ENCODE data around the gene MAS1L. TPM values are rescaled to one million over a fixed set of nuclear protein-coding genes. Genes with fewer than 3 reads are reported as not detected.

The MAS1L gene
- total RNA-seq, 3 donors from 2014 or later (not counting 1 experiment from before 2014, with no cell fraction given), result not detected

- Mint-ChIP-seq H3K27me3 (ENCODE audit: low read depth in 2 of 2) (peaks cover 11 to 44% of the 10 kb centered on the region in 2 donors), H3K27ac (no peak overlapping the region), H3K36me3 (no peaks in the 10 kb centered on the region), H3K9me3 (no peaks in the 10 kb centered on the region), H3K4me3 (no peak overlapping the region), H3K4me1 (no peaks in the 10 kb centered on the region)
- H3K27ac ChIP-seq (ENCODE audit: low read length), result no peak overlapping the region
- H3K36me3 ChIP-seq (ENCODE audit: control insufficient read depth, insufficient read depth, low read length), result no peaks in the 10 kb centered on the region
- no peak overlapping the region for H3K4me3 ChIP-seq (ENCODE audit: low read length)
- no peaks in the 10 kb centered on the region for H3K9me3 ChIP-seq (ENCODE audit: control insufficient read depth, insufficient read depth, low read length)
- H3K27me3 ChIP-seq (ENCODE audit: control insufficient read depth, insufficient read depth, low read length), result no peaks in the 10 kb centered on the region
- ATAC-seq, result no peak
- WGBS (ENCODE audit: insufficient coverage), result 11% methylated on average over 2 of the region's 4 CpGs
- DNase-seq, result no peak
- H3K4me1 ChIP-seq (ENCODE audit: control insufficient read depth, insufficient read depth, low read length), result no peaks in the 10 kb centered on the region
- TF ChIP-seq CTCF (IDR thresholded peaks at IDR 0.05), result no peak
- intact Hi-C loops (cut with micrococcal nuclease), result no loop called here
Measured at GRCh38 chr6:29486577-29486976, 1.2 kb downstream of the MAS1L start.

- Histone ChIP-seq H3K9me3 (ENCODE audit: control insufficient read depth, insufficient read depth, low read length) (no peaks in the 10 kb centered on the region), H3K4me3 (ENCODE audit: low read length) (no peak overlapping the region), H3K27me3 (ENCODE audit: control insufficient read depth, insufficient read depth, low read length) (no peaks in the 10 kb centered on the region), H3K4me1 (ENCODE audit: control insufficient read depth, insufficient read depth, low read length) (no peaks in the 10 kb centered on the region), H3K36me3 (ENCODE audit: control insufficient read depth, insufficient read depth, low read length) (no peaks in the 10 kb centered on the region), H3K27ac (ENCODE audit: low read length) (no peak overlapping the region)
- H3K4me3 Mint-ChIP-seq, result no peak overlapping the region
- intact Hi-C loops (cut with micrococcal nuclease), result no loop called here
- no peaks in the 10 kb centered on the region for H3K9me3 Mint-ChIP-seq
- H3K36me3 Mint-ChIP-seq, result no peaks in the 10 kb centered on the region
- WGBS (ENCODE audit: insufficient coverage), result 83% methylated on average over 1 of the region's 1 CpG
- peaks cover 8 to 53% of the 10 kb centered on the region in 2 donors for H3K27me3 Mint-ChIP-seq (ENCODE audit: low read depth in 2 of 2)
- H3K4me1 Mint-ChIP-seq, result no peaks in the 10 kb centered on the region
- H3K27ac Mint-ChIP-seq, result no peak overlapping the region
- ATAC-seq, result no peak
- no peak for TF ChIP-seq CTCF (IDR thresholded peaks at IDR 0.05)
- no peak for DNase-seq
Measured at GRCh38 chr6:29483735-29484134, 4.0 kb downstream of the MAS1L start.

GRCh38 chr6:29483186-29483585 is 4.6 kb downstream of the MAS1L start:
- WGBS (ENCODE audit: insufficient coverage), result 92% methylated on average over 3 of the region's 3 CpGs
- H3K36me3 ChIP-seq (ENCODE audit: control insufficient read depth, insufficient read depth, low read length), result no peaks in the 10 kb centered on the region
- no peak overlapping the region for H3K27ac ChIP-seq (ENCODE audit: low read length)
- H3K9me3 ChIP-seq (ENCODE audit: control insufficient read depth, insufficient read depth, low read length), result no peaks in the 10 kb centered on the region
- TF ChIP-seq CTCF (IDR thresholded peaks at IDR 0.05), result no peak
- H3K4me3 Mint-ChIP-seq, result no peak overlapping the region
- ATAC-seq (no peak), DNase-seq (no peak)
- intact Hi-C loops (cut with micrococcal nuclease), result no loop called here
- no peaks in the 10 kb centered on the region for H3K27me3 ChIP-seq (ENCODE audit: control insufficient read depth, insufficient read depth, low read length)
- H3K4me1 ChIP-seq (ENCODE audit: control insufficient read depth, insufficient read depth, low read length), result no peaks in the 10 kb centered on the region
- no peak overlapping the region for H3K4me3 ChIP-seq (ENCODE audit: low read length)
- peaks cover 8 to 53% of the 10 kb centered on the region in 2 donors for H3K27me3 Mint-ChIP-seq (ENCODE audit: low read depth in 2 of 2)
- no peak overlapping the region for H3K27ac Mint-ChIP-seq
- H3K36me3 Mint-ChIP-seq, result no peaks in the 10 kb centered on the region
- H3K4me1 Mint-ChIP-seq, result no peaks in the 10 kb centered on the region
- H3K9me3 Mint-ChIP-seq, result no peaks in the 10 kb centered on the region

- H3K27ac ChIP-seq (ENCODE audit: low read length), result no peak overlapping the region
- ATAC-seq (no peak), DNase-seq (no peak)
- 60% methylated on average over 2 of the region's 2 CpGs for WGBS (ENCODE audit: insufficient coverage)
- no peaks in the 10 kb centered on the region for H3K9me3 Mint-ChIP-seq
- no peaks in the 10 kb centered on the region for H3K27me3 ChIP-seq (ENCODE audit: control insufficient read depth, insufficient read depth, low read length)
- H3K36me3 ChIP-seq (ENCODE audit: control insufficient read depth, insufficient read depth, low read length), result no peaks in the 10 kb centered on the region
- H3K4me1 ChIP-seq (ENCODE audit: control insufficient read depth, insufficient read depth, low read length), result no peaks in the 10 kb centered on the region
- H3K9me3 ChIP-seq (ENCODE audit: control insufficient read depth, insufficient read depth, low read length), result no peaks in the 10 kb centered on the region
- H3K4me1 Mint-ChIP-seq, result no peaks in the 10 kb centered on the region
- TF ChIP-seq CTCF (IDR thresholded peaks at IDR 0.05), result no peak
- H3K36me3 Mint-ChIP-seq, result no peaks in the 10 kb centered on the region
- intact Hi-C loops (cut with micrococcal nuclease), result no loop called here
- H3K4me3 Mint-ChIP-seq, result no peak overlapping the region
- no peak overlapping the region for H3K4me3 ChIP-seq (ENCODE audit: low read length)
- H3K27me3 Mint-ChIP-seq (ENCODE audit: low read depth in 2 of 2), result peaks cover 6 to 29% of the 10 kb centered on the region in 2 donors
- H3K27ac Mint-ChIP-seq, result no peak overlapping the region
Measured at GRCh38 chr6:29479560-29479959, 8.2 kb downstream of the MAS1L start.

All from natural killer cell (primary cell).